Heart right ventricle (tissue), 16 donors: ENCODE data around the gene TSPYL1. TPM values are rescaled to one million over a fixed set of nuclear protein-coding genes. Genes with fewer than 3 reads are reported as not detected.

Source experiments
- ATAC-seq, 8 donors: fragments of 200-7000 bp; cut with Tn5 transposase; one replicate each; pipeline ENCODE4 v1.9.1; 2020; ENCODE audit warnings: mild to moderate bottlenecking in 8 of 8, moderate library complexity in 8 of 8, moderate number of reproducible peaks in 1 of 8
- DNase-seq, 2 donors: peaks; one replicate each; pipeline ENCODE4 v3.0.0-alpha.2; 2020
- H3K27ac ChIP-seq, 10 donors: fragments of 200-600 bp; sonication (generic) in 2 of 10; one replicate each; pipeline versions ENCODE4 v1.5.0 to v1.8.0; 2020 to 2022; ENCODE audit warnings: mild to moderate bottlenecking in 3 of 10
- H3K27me3 ChIP-seq, 7 donors: fragments of 200-600 bp; one replicate each; pipeline ENCODE4 v1.8.0; 2021 to 2022; ENCODE audit warnings: mild to moderate bottlenecking in 2 of 7
- H3K36me3 ChIP-seq, 9 donors: fragments of 200-600 bp; sonication (generic) in 1 of 9; one replicate each; pipeline versions ENCODE4 v1.5.0 to v1.8.0; 2020 to 2022; ENCODE audit warnings: mild to moderate bottlenecking in 2 of 9
- H3K4me1 ChIP-seq, 9 donors: fragments of 200-600 bp; sonication (generic) in 1 of 9; one replicate each; pipeline versions ENCODE4 v1.5.0 to v1.8.0; 2020 to 2022; ENCODE audit warnings: mild to moderate bottlenecking in 4 of 9
- H3K4me3 ChIP-seq, 10 donors: fragments of 200-600 bp; sonication (generic) in 2 of 10; one replicate each; pipeline versions ENCODE4 v1.5.0 to v1.8.0; 2020 to 2022; ENCODE audit warnings: mild to moderate bottlenecking in 7 of 10, moderate library complexity in 2 of 10
- H3K9me3 ChIP-seq, 11 donors: fragments of 200-600 bp in 10 of 11; sonication (generic) in 2 of 11; one replicate each; pipeline versions ENCODE4 v1.5.0 to v1.8.0; 2013 to 2022; ENCODE audit warnings: mild to moderate bottlenecking in 2 of 11, control low read depth in 1 of 11, moderate library complexity in 1 of 11
- WGBS, 2 donors: extraction: QIAGEN DNeasy Blood & Tissue Kit; methylation state at CpG; one replicate each; pipeline ENCODE4 v1.1.7; 2013; ENCODE audit warnings: inconsistent platforms in 1 of 2; 5-methylcytosine and 5-hydroxymethylcytosine counted together
- intact Hi-C, 10 donors: fragments of 100-400 bp; cut with DNase I; formaldehyde crosslinking; loops; one replicate each; pipeline versions ENCODE4 v1.11.1 to v1.14.2; 2022
- polyA plus RNA-seq, 2 donors: library from polyadenylated mRNA; stranded (reverse); fragments of 200-250 nt; gene quantifications; one replicate each; pipeline ENCODE4 v1.2.3, GENCODE V29; 2013
- total RNA-seq, 10 donors: library from RNA; stranded (reverse); fragmentation: NEBNext Ultra II Directional in 3 of 10; extraction: Animal tissue kit (Norgen Biotek cat#: 25700) in 3 of 10; gene quantifications; one replicate each; pipeline versions ENCODE4 v1.2.1 to v1.2.4, GENCODE V29; 2021 to 2023
- TF ChIP-seq, protein P1 (sequence below), 9 donors: fragments of 200-600 bp; sonication (generic) in 2 of 9; IDR thresholded peaks; one replicate each; pipeline versions ENCODE4 v1.5.0 to v1.8.0; 2021 to 2022; ENCODE audit warnings: antibody characterized with exemption in 9 of 9, mild to moderate bottlenecking in 5 of 9, moderate library complexity in 1 of 9
- donor health status: Arrhythmogenic right ventricular cardiomyopathy.
- donor health status: ischemic (EF 13 %, LVEDD 7.1; RV severe dilation, severe dysfunction).
- donor health status: healthy with polysubstance abuse.
- donor health status: DM: no; HTN: yes; CAD: no.
- donor health status: DM: no; HTN: no; CAD: no.
- donor health status: ischemic (EF 25% LVEDD 6.9; RV normal size, moderate dysfunction).
- donor health status: ischemic (EF 25% LVEDD 5.7; RV mildly dilated, moderate dysfunction).
- donor health status: healthy.
- donor health status: DM: yes; HTN: yes; CAD: no.
- donor health status: Ischemic cardiomyopathy.
- donor health status: ischemic (EF 35%, LVEDD 5.7; RV mildly dilated, moderate dysfunction).
- donor health status: nonischemic (EF 11% LVEDD 7.7; RV severe dilation, severe dysfunction).
- donor health status: DM: yes; HTN: yes; CAD: no.
- donor health status: PGD.
- donor health status: ischemic (EF 29% LVEDD 5.4; RV normal size, mild dysfunction).
- donor health status: nonischemic (EF 23%, LVEDD 6.1; RV moderate dilation, normal function).

Gene TSPYL1
- total and polyA plus RNA-seq, 12 donors = 14.0 to 143 (median 105) TPM

DNA sequence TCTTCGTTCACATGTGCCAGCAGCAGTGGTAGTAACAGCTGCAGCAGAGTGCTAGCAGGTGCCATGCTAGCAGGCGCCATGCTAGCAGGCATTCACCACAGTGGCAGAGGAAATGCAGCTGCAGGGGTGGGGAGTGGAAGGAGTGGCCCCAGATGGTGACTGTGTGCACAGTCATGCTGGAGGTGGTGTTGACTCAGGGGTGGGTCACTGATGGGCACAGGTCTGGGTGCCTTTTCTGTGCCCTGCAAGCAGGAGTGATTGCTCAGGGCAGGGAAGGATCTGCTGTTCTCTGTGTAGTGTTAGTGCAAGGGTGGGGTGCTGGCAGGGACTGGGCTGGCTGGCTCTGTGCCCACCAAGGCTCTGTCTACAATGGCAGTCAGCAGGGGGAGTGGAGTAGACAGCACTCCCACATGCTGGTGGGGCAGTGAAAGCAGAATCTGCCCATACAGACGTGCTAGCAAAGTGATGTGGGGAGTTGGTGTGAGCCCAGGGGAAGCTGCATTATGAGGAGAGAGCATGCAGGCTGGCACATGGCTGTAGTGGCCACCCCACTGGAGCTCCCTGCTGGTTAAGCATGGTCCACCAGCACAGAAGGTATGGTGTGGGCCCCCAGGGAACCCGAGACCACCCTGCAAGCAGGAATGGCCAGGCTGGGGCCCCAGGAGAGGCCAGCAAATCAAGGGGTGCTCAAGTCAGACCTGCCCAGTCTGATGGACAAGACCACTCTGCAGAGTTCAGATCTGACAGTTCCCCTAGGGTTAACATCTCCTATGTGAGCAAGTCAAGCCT, 14.5 kb downstream of the TSPYL1 start:
- no peaks in the 10 kb centered on the region for H3K27me3 ChIP-seq
- DNase-seq = peak in 1 of 2 donors; percentile 54
- no peak overlapping the region for H3K27ac ChIP-seq
- ATAC-seq = peak; percentile 38 to 89 (median 72)
- TF ChIP-seq, protein P1, sequence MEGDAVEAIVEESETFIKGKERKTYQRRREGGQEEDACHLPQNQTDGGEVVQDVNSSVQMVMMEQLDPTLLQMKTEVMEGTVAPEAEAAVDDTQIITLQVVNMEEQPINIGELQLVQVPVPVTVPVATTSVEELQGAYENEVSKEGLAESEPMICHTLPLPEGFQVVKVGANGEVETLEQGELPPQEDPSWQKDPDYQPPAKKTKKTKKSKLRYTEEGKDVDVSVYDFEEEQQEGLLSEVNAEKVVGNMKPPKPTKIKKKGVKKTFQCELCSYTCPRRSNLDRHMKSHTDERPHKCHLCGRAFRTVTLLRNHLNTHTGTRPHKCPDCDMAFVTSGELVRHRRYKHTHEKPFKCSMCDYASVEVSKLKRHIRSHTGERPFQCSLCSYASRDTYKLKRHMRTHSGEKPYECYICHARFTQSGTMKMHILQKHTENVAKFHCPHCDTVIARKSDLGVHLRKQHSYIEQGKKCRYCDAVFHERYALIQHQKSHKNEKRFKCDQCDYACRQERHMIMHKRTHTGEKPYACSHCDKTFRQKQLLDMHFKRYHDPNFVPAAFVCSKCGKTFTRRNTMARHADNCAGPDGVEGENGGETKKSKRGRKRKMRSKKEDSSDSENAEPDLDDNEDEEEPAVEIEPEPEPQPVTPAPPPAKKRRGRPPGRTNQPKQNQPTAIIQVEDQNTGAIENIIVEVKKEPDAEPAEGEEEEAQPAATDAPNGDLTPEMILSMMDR (IDR thresholded peaks at IDR 0.05) = no peak
- intact Hi-C loops = loop anchor here in 3 of 10 donors (5.0 to 10.0 kb wide), 4 partner anchors 48 to 300 kb away; no protein-coding TSS in a partner anchor
- H3K36me3 ChIP-seq = peaks cover 0 to 7% (median 0%) of the 10 kb centered on the region in 9 donors
- H3K9me3 ChIP-seq = peaks cover 0 to 19% (median 9%) of the 10 kb centered on the region in 11 donors
- H3K4me1 ChIP-seq = peaks cover 0 to 15% (median 6%) of the 10 kb centered on the region in 9 donors
- H3K4me3 ChIP-seq = no peak overlapping the region
- 70 to 72% methylated on average over 4 of the region's 4 CpGs for WGBS, 2 donors

DNA sequence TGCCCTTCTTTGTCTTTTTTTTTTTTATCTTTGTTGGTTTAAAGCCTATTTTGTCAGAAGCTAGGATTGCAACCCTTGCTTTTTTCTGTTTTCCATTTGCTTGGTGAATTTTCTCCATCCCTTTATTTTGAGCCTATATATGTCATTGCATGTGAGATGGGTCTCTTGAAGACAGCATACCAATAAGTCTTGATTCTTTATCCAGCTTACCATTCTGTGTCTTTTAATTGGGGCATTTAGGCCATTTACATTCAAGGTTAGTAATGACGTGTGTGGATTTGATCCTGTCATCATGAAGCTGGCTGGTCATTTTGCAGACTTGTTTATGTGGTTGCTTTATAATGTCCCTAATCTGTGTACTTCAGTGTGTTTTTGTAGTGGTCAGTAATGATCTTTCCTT, 16.4 kb downstream of the TSPYL1 start:
- H3K27ac ChIP-seq = no peak overlapping the region
- H3K4me1 ChIP-seq = peaks cover 0 to 6% (median 3%) of the 10 kb centered on the region in 9 donors
- TF ChIP-seq, protein P1 (IDR thresholded peaks at IDR 0.05) = no peak
- ATAC-seq (no peak), DNase-seq (no peak)
- WGBS, 2 donors = 95 to 97% methylated on average over 1 of the region's 1 CpG
- H3K27me3 ChIP-seq = no peaks in the 10 kb centered on the region
- H3K36me3 ChIP-seq = peaks cover 0 to 24% (median 0%) of the 10 kb centered on the region in 9 donors
- peaks cover 0 to 19% (median 9%) of the 10 kb centered on the region in 11 donors for H3K9me3 ChIP-seq
- no peak overlapping the region for H3K4me3 ChIP-seq
- intact Hi-C loops = loop anchor here in 1 of 10 donors (10.0 kb wide), 1 partner anchor 301 kb away; no protein-coding TSS in a partner anchor

DNA sequence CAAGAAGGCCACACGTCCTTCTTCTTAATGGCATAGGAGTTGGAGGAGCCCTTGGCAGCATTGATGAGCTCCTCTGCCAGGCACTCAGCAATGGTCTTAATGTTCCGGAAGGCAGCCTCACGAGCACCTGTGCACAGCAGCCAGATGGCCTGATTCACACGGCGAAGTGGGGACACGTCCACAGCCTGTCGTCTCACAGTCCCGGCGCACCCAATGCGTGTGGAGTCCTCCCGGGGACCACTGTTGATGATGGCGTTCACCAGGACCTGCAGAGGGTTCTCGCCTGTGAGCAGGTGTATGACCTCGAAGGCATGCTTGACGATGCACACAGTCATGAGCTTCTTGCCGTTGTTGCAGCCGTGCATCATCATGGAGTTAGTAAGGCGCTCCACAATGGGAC, 21.2 kb downstream of the TSPYL1 start:
- no peak for ATAC-seq
- Histone ChIP-seq H3K27me3 (no peaks in the 10 kb centered on the region), H3K4me3 (no peak overlapping the region), H3K4me1 (peaks cover 0 to 20% (median 13%) of the 10 kb centered on the region in 9 donors), H3K36me3 (peaks cover 0 to 18% (median 0%) of the 10 kb centered on the region in 9 donors), H3K9me3 (peaks cover 0 to 13% (median 4%) of the 10 kb centered on the region in 11 donors), H3K27ac (no peak overlapping the region)
- WGBS, 2 donors = 96 to 97% methylated on average over 18 of the region's 18 CpGs
- TF ChIP-seq, protein P1 (IDR thresholded peaks at IDR 0.05) = no peak
- no peak for DNase-seq
- intact Hi-C loops = no loop called here

DNA sequence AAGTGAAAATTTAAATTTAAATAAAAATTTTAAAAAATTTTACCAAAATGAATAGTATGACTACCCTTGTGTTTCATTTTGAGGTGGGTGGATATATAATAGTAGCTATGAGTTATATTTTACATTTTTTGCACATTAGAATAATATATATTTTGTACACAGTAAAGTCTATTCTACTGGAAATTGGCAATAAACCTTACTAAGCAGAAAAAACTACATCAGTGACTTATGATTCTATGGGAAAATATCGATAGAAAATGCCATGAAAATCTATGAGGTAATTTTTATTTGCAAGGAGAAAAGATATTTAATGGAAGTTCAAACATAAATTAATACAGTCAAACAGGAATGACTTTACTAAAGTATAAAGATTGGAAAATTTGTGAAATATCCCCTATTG, 23.0 kb downstream of the TSPYL1 start:
- H3K27me3 ChIP-seq = no peaks in the 10 kb centered on the region
- H3K9me3 ChIP-seq = no peaks in the 10 kb centered on the region
- intact Hi-C loops = no loop called here
- H3K36me3 ChIP-seq = peaks cover 0 to 18% (median 0%) of the 10 kb centered on the region in 9 donors
- peaks cover 0 to 36% (median 29%) of the 10 kb centered on the region in 9 donors for H3K4me1 ChIP-seq
- TF ChIP-seq, protein P1 (IDR thresholded peaks at IDR 0.05) = no peak
- 98 to 99% methylated on average over 1 of the region's 1 CpG for WGBS, 2 donors
- no peak overlapping the region for H3K4me3 ChIP-seq
- ATAC-seq (no peak), DNase-seq (no peak)
- H3K27ac ChIP-seq = no peak overlapping the region
